ENCODE data around the gene PLEKHS1.

DNA sequence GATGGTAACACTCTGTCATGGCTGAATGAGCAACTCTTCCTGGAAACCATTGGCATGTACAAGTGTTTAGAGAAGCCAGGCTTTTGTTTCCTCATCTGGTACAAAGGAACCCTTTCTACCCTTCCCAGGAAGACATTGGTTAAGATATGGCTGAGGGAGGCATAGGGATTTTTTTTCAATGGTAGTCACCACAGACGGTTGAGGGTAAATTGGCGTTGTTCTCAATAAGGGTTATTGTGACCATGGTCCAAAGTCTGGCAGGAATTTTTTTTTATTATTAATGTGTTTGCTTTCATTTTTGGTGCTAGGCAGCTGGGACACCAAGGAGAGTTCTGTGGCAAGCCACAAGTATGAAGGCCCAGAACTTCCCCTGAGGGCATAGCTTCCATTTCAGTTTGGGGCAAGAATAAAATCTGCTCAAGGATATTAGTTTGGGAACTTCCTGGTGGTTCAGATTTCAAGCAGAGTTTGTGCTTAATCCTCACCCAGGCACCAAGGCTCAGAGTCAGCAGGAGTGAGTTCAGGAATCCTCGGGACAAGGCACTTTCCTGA is at the start of gene PLEKHS1:
- TF ChIP-seq, protein P1, sequence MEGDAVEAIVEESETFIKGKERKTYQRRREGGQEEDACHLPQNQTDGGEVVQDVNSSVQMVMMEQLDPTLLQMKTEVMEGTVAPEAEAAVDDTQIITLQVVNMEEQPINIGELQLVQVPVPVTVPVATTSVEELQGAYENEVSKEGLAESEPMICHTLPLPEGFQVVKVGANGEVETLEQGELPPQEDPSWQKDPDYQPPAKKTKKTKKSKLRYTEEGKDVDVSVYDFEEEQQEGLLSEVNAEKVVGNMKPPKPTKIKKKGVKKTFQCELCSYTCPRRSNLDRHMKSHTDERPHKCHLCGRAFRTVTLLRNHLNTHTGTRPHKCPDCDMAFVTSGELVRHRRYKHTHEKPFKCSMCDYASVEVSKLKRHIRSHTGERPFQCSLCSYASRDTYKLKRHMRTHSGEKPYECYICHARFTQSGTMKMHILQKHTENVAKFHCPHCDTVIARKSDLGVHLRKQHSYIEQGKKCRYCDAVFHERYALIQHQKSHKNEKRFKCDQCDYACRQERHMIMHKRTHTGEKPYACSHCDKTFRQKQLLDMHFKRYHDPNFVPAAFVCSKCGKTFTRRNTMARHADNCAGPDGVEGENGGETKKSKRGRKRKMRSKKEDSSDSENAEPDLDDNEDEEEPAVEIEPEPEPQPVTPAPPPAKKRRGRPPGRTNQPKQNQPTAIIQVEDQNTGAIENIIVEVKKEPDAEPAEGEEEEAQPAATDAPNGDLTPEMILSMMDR (IDR thresholded peaks at IDR 0.05), result no peak
- no peak for TF ChIP-seq POLR2A (IDR thresholded peaks at IDR 0.05)
- no peak for TF ChIP-seq POLR2AphosphoS5 (IDR thresholded peaks at IDR 0.05)
- TF ChIP-seq EP300 (IDR thresholded peaks at IDR 0.05), result no peak

All from gastroesophageal sphincter (tissue), 3 donors.